Measurements from ENCODE around the gene FKBP10. TPM values are rescaled to one million over a fixed set of nuclear protein-coding genes. Genes with fewer than 3 reads are reported as not detected.
A peak's percentile ranks its signal among the peaks of the same experiment; 100 is the strongest.

The FKBP10 gene
- total and polyA plus RNA-seq, 9 of the 15 experiments (the other 6 are each of a cell fraction or from before 2014, with no cell fraction given): 0.03 to 3.0 (median 1.4) TPM; not detected in 1

DNA sequence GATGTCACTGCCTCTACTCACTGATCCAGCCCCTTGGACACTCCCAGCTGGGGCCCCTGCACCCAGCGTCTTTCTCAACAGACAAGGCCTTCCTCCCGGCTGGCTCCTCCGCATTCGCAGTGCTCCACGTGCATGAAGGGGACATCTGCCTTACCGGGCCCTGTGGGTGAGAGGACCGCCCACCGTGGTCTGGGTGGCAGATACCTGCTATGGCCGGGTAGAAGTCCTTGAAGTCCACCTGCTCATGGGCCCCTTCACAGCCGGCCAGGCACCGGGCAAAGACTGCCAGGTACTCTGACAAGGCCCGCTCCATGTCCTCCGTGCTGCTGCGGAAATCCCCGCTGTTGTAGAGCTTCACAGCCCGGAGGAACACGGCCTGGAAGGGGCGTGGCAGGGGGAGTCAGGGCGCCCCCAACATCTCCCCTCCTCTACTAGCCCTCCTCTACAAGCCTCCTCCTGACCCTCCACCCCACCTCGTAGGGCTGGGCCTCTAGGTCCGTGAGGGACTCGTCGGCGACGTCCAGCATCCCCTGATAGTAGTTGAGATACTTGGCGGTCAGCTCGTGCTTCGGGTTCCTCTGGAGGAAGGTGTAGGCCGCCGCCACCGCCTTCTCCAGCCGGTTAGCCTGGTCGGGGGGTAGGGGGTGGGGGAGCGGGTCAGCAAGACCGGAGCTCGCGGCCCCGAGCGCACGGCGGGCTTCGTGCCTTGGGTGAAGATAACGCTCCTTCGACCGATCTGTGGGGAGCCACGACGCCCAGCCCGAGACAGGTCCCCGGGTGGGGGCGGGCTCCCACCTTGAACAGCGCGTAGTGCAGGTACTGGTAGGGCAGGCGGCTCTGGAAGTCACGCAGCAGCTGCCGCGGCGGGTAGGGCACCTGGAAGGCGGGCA is 1.9 kb upstream of the FKBP10 start:
- Histone ChIP-seq H3K36me3 (ENCODE audit: control insufficient read depth, insufficient read depth, low read length) (no peaks in the 10 kb centered on the region), H3K4me2 (ENCODE audit: insufficient read depth, low read length) (peak overlapping the region; percentile 66), H3K27me3 (ENCODE audit: control insufficient read depth in 2 of 2, insufficient read depth in 2 of 2, low read length in 2 of 2) (no peaks in the 10 kb centered on the region; a peak in 1 of 5 replicates), H3K4me3 (peak overlapping the region; percentile 52), H3K27ac (ENCODE audit: extremely low read depth, low read depth, low read length) (0 out of 3 replicates have a peak overlapping the region, but pooled peaks have one; percentile 22), H3K4me1 (replicated peaks in 1 of 2; ENCODE audit: control insufficient read depth in 2 of 2, insufficient read depth in 2 of 2, low read length in 2 of 2) (peaks cover 2 to 27% of the 10 kb centered on the region in 2 experiments; a peak in 3 of 5 replicates), H2AFZ (ENCODE audit: low read depth, low read length) (peak overlapping the region; percentile 86), H4K20me1 (replicated peaks; ENCODE audit: control insufficient read depth, insufficient read depth, low read length) (no peaks in the 10 kb centered on the region), H3K79me2 (ENCODE audit: control insufficient read depth, insufficient read depth, low read length) (no peaks in the 10 kb centered on the region), H3K9me3 (replicated peaks; ENCODE audit: control insufficient read depth, insufficient read depth, low read depth, low read length) (no peaks in the 10 kb centered on the region), H3K9ac (ENCODE audit: insufficient read depth in 1 of 2, low read depth in 2 of 2, low read length in 2 of 2) (peak overlapping the region; percentile 54 to 91; a peak in 3 of 4 replicates), H3K9me1 (ENCODE audit: control insufficient read depth, insufficient read depth, low read length) (no peaks in the 10 kb centered on the region)
- no peak for ATAC-seq
- DNase-seq (ENCODE audit: extremely low read depth in 1 of 4, low spot score in 3 of 4): peak in 2 of 4 experiments; percentile 28 to 39
- 68% methylated on average over 31 of the region's 58 CpGs for WGBS (ENCODE audit: insufficient coverage, low coverage, missing lambda C conversion rate)
- no TSS peak for BruUV-seq (replicated peaks)
- FAIRE-seq: no peak
- ChIA-PET POLR2A (interaction anchor here (0.5 to 1.3 kb wide), 7 partner anchors 18 to 296 kb away, joined by 3 to 6 read pairs (median 3); partner anchors contain the start of gene JUP), CTCF (ENCODE audit: low intra/inter-chr PET ratio) (interaction anchor here (1.0 kb wide), 1 partner anchor 73 kb away, joined by 3 read pairs; no protein-coding TSS in a partner anchor)
- intact Hi-C loops (cut with micrococcal nuclease) (no loop called here), in situ Hi-C loops (cut with MboI) (no loop called here)
- no peak for TF ChIP-seq NELFE (IDR thresholded peaks at IDR 0.05; ENCODE audit: insufficient read depth, insufficient read length)
- no peak for TF ChIP-seq NONO (IDR thresholded peaks at IDR 0.05; ENCODE audit: low read depth in 2 of 2, low read length in 1 of 2)
- TF ChIP-seq USF2 (CRISPR knock-in tag; IDR thresholded peaks at IDR 0.05): no peak
- TF ChIP-seq ZNF668 (CRISPR knock-in tag; IDR thresholded peaks at IDR 0.05): no peak
- no peak for TF ChIP-seq POLR2AphosphoS2 (IDR thresholded peaks at IDR 0.05; ENCODE audit: low read length)
- no peak for TF ChIP-seq TRIM25 (IDR thresholded peaks at IDR 0.05; ENCODE audit: borderline replicate concordance)
- no peak for TF ChIP-seq ATF4 (CRISPR knock-in tag; IDR thresholded peaks at IDR 0.05)
- no peak for TF ChIP-seq ATF7 (IDR thresholded peaks at IDR 0.05)
- TF ChIP-seq CUX1 (CRISPR knock-in tag; IDR thresholded peaks at IDR 0.05): no peak

All from K562 (cell line).